Measurements from ENCODE around the gene KRT20.

Gene KRT20

GRCh38 chr17:40849723-40850122, 35.3 kb downstream of the KRT20 start:
- FAIRE-seq, result no peak

GRCh38 chr17:40848583-40849235, 36.3 kb downstream of the KRT20 start:
- FAIRE-seq, result no peak

- FAIRE-seq, result no peak
These were observed 38.4 kb downstream of the KRT20 start for GRCh38 chr17:40846515-40847144.

GRCh38 chr17:40844671-40845107, 40.4 kb downstream of the KRT20 start:
- no peak for FAIRE-seq

- no peak for FAIRE-seq
These were observed 41.8 kb downstream of the KRT20 start for GRCh38 chr17:40843242-40843641.

DNA sequence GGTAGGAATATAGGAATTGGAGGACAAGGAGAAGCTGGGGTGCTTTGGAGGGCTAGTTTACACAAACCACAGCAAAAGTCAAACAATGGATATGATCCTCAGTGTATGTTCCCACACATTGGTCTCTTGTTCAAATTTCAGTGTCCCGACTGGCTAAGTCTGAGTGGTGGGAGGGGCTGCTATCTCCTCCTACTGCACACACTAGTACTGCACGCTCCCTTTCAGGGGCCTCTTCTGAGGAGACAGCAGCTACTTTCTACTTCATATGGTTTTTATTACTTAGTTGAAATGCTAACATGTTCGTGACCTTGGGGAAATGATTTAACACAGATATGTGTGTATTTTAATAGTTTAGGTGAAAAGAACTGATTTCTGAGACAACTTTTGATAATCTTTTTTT, 43.8 kb downstream of the KRT20 start:
- FAIRE-seq, result no peak

DNA sequence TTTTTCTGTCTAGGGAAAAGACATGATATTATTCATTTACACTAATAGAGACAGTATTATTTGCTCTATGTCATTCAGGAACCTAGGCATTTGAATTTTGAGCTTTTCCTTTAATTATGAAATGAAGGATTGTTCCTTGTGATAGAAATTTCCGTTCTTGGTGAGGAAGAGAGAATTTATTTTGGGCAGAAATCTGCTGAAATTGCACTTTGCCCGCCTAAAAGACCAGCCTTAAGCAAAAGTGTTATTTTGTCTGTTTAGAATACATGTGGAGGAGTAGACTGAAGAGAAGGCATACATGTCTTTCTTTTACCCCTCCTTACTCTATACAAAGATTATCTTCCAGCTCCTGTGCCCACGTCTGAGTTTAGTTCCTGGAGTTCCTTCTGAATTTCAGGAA, 45.8 kb downstream of the KRT20 start:
- no peak for FAIRE-seq

DNA sequence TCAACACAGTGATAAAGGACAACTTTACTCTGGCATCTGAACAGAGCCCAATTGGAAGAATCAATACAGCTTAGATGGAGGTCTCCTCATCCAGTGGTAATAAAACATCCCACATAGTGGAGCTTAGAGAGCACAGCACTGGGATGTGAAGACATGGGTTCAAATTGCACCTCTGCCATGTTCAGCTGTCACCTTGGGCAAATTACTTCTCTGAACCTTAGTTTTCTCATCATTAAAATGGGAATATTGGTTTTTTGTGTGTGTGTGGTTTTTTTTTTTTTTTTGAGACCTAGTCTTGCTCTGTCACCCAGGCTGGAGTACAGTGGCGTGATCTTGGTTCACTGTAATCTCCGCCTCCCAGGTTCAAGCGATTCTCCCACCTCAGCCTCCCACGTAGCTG, 49.0 kb downstream of the KRT20 start:
- FAIRE-seq, result no peak

DNA sequence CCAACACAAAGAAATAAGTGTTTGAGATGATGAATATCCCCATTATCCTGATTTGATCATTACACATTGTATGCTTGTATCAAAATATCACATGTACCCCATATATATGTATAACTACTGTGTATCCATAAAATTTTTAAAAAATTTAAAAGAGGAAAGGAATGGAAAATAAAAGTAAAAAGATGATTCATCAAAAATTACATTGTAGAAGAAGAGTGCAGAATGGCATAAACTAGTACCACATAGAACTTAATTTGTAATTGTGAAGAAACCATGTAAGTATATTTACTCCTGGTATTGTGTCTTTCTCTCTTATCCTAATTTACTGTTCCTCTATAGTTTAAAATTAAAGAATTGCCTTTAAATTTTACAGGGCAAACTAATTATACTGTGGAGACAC, 51.2 kb downstream of the KRT20 start:
- no peak for FAIRE-seq

DNA sequence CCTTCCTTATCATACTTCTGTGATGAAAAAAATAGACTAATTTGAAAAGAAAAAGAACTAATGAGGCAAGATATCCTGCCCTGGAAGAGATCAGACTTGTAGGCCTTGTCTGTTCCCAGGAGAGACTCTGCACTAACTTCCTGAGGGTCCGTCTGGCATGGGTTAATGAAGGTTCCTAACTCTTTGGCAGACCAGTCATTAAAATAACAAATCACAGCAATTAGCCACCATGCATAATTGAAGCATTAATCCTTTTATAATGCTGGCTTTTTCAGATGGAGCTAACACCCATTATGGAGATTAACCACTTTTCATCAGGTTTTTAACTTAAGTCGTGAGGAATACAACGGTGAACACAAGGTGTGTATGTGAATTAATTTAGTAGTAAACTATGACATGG, 52.2 kb downstream of the KRT20 start:
- FAIRE-seq, result no peak

DNA sequence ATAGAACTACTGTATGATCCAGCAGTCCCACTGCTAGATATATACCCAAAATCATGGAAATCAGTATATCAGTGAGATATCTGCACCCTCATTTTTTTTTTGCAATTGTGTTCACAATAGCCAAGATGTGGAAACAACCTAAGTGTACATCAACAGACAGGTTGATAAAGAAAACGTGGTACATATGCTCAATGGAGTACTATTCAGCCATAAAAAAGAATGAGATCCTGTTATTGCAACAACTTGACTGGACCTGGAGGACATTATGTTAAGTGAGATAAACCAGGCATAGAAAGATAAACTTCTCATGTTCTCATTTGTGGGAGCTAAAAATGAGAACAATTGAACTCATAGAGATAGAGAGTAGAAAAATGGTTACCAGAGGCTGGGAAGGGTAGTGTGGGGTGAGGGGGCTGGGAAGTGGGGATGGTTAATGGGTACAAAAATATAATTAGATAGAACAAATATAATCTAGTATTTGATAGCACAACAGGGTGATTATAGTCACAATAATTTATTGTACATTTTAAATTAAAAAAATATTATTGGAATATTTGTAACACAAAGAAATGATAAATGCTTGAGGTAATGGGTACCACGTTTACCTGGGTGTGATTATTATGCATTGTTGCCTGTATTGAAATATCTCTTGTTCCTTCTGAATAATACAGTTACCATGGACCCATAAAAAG, 54.8 kb downstream of the KRT20 start:
- no peak for FAIRE-seq

- FAIRE-seq, result no peak
These were observed 56.5 kb downstream of the KRT20 start for GRCh38 chr17:40828454-40829044.

DNA sequence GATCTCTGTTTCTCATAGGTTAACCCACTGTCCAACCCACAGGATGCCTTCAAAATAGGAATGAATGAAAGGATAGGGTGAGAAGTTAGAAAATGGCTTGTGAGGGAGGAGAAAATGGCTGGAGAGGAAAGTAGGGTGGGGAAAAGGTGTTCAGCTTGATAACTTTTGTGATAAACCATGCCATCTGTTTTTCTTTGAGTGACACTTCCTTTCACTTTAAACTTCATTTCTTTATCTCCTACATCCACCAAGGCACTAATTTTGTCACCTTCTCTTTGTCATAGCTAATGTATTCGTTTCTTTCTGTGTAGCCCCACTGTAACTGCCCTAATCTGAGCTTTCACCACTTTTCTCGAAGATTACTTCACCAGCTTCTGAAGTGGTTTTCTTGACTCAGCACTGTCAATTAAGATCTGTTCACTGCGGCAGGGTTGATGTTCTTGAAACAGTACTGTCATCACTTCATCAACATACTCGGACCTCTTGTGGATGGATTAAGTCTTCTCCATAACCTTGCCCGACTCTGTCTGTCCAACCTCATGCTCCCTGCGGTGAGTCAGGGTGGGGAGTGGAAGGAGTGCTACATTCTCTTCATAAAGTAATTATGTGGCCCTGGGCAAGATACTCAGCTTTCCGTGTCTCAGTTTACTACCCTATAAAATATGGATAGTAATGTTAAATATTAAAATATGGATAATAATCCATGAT, 57.1 kb downstream of the KRT20 start:
- no peak for FAIRE-seq

All from islet of Langerhans (tissue), 1 donor.